H9 (cell line): ENCODE results near the gene MED10. TPM values are rescaled to one million over a fixed set of nuclear protein-coding genes. Genes with fewer than 3 reads are reported as not detected.

Experiments used
- DNase-seq: peaks from one replicate; pipeline ENCODE4 v3.0.0-alpha.2; 2017
- H2AFZ ChIP-seq: one replicate; pipeline ENCODE4 v1.6.1; 2013; ENCODE audit warnings: mild to moderate bottlenecking, low read length, control low read depth, moderate library complexity
- H2AK5ac ChIP-seq: 2 replicates; pipeline ENCODE4 v1.6.1; 2013; ENCODE audit warnings: low read length, control low read depth, mixed read lengths; ENCODE audit not compliant: insufficient read length
- H2BK120ac ChIP-seq: one replicate; pipeline ENCODE4 v1.6.1; 2013; ENCODE audit warnings: low read depth, mild to moderate bottlenecking, low read length, control low read depth, inconsistent platforms; ENCODE audit not compliant: poor library complexity, severe bottlenecking
- H2BK12ac ChIP-seq: 2 replicates; pipeline ENCODE4 v1.6.1; 2013; ENCODE audit warnings: low read length, control low read depth, mixed read lengths, low read depth; ENCODE audit not compliant: insufficient read length
- H2BK15ac ChIP-seq: 2 replicates; pipeline ENCODE4 v1.6.1; 2013; ENCODE audit warnings: low read depth, low read length, control low read depth
- H2BK20ac ChIP-seq: one replicate; pipeline ENCODE4 v1.6.1; 2013; ENCODE audit warnings: low read depth, mild to moderate bottlenecking, low read length, control low read depth, inconsistent platforms; ENCODE audit not compliant: poor library complexity, severe bottlenecking
- H2BK5ac ChIP-seq: 2 replicates; pipeline ENCODE4 v1.6.1; 2013; ENCODE audit warnings: low read length, control low read depth, mixed read lengths; ENCODE audit not compliant: insufficient read length
- H3K14ac ChIP-seq: 2 replicates; pipeline ENCODE4 v1.6.1; 2013; ENCODE audit warnings: low read length, control low read depth; ENCODE audit not compliant: insufficient read depth
- H3K18ac ChIP-seq: 2 replicates; pipeline ENCODE4 v1.6.1; 2013; ENCODE audit warnings: low read depth, mild to moderate bottlenecking, mixed read lengths, low read length, control low read depth; ENCODE audit not compliant: insufficient read length
- H3K23ac ChIP-seq: 2 replicates; pipeline ENCODE4 v1.6.1; 2013; ENCODE audit warnings: low read length, control low read depth, mixed read lengths, low read depth; ENCODE audit not compliant: insufficient read length
- H3K23me2 ChIP-seq: 2 replicates; pipeline ENCODE4 v1.6.1; 2013; ENCODE audit warnings: low read depth, mild to moderate bottlenecking, mixed read lengths, low read length, control low read depth; ENCODE audit not compliant: insufficient read length, poor library complexity, severe bottlenecking
- H3K27ac ChIP-seq: 2 replicates; pipeline ENCODE4 v1.5.1; 2013; ENCODE audit warnings: low read length, control low read depth, mixed read lengths, low read depth; ENCODE audit not compliant: insufficient read length
- H3K27me3 ChIP-seq: 2 replicates; pipeline ENCODE4 v1.6.1; 2013; ENCODE audit warnings: low read length, control low read depth, inconsistent platforms; ENCODE audit not compliant: insufficient read depth
- H3K4ac ChIP-seq: 2 replicates; pipeline ENCODE4 v1.6.1; 2013; ENCODE audit warnings: low read depth, mild to moderate bottlenecking, control low read depth, inconsistent platforms, low read length, moderate library complexity
- H3K4me1 ChIP-seq: 2 replicates; pipeline ENCODE4 v1.6.1; 2013; ENCODE audit warnings: low read length, control low read depth, inconsistent platforms; ENCODE audit not compliant: insufficient read depth
- H3K4me2 ChIP-seq: 2 replicates; pipeline ENCODE4 v1.6.1; 2013; ENCODE audit warnings: low read length, control low read depth, mixed read lengths; ENCODE audit not compliant: insufficient read length, insufficient read depth
- H3K56ac ChIP-seq: 2 replicates; pipeline ENCODE4 v1.6.1; 2013; ENCODE audit warnings: low read depth, mild to moderate bottlenecking, mixed read lengths, low read length, control low read depth; ENCODE audit not compliant: insufficient read length
- H3K79me1 ChIP-seq: 2 replicates; pipeline ENCODE4 v1.6.1; 2013; ENCODE audit warnings: low read depth, mild to moderate bottlenecking, moderate library complexity, low read length, control low read depth, inconsistent platforms; ENCODE audit not compliant: insufficient read depth, poor library complexity, severe bottlenecking
- H3K79me2 ChIP-seq: 2 replicates; pipeline ENCODE4 v1.6.1; 2013; ENCODE audit warnings: low read length, control low read depth, inconsistent platforms; ENCODE audit not compliant: insufficient read depth
- H3K9ac ChIP-seq: 2 replicates; pipeline ENCODE4 v1.6.1; 2013; ENCODE audit warnings: low read length, control low read depth, mixed read lengths; ENCODE audit not compliant: insufficient read length; ENCODE audit errors: extremely low read depth
- H3K9me3 ChIP-seq: one replicate; pipeline ENCODE4 v1.6.1; 2013; ENCODE audit warnings: low read depth, low read length, inconsistent platforms; ENCODE audit not compliant: control insufficient read depth
- H3T11ph ChIP-seq: one replicate; pipeline ENCODE4 v1.6.1; 2013; ENCODE audit warnings: mild to moderate bottlenecking, low read length, control low read depth, inconsistent platforms
- H4K20me1 ChIP-seq: one replicate; pipeline ENCODE4 v1.6.1; 2013; ENCODE audit not compliant: control insufficient read depth, insufficient read length, insufficient read depth
- H4K5ac ChIP-seq: 2 replicates; pipeline ENCODE4 v1.6.1; 2013; ENCODE audit warnings: low read depth, mild to moderate bottlenecking, mixed read lengths, low read length, control low read depth; ENCODE audit not compliant: insufficient read length
- H4K8ac ChIP-seq: replicated peaks from 2 replicates; pipeline ENCODE4 v1.6.1; 2013; ENCODE audit warnings: low read length, control low read depth, mixed read lengths, low read depth; ENCODE audit not compliant: insufficient read length
- H4K91ac ChIP-seq: 2 replicates; pipeline ENCODE4 v1.6.1; 2013; ENCODE audit warnings: low read depth, mild to moderate bottlenecking, moderate library complexity, mixed read lengths, low read length, control low read depth; ENCODE audit not compliant: insufficient read length
- H3K27ac Mint-ChIP-seq, 3 experiments: 2 replicates in 2 of 3; 3 replicates in 1 of 3; pipeline ENCODE4 v1.8.0; 2020 to 2021; ENCODE audit warnings: mixed read lengths in 3 of 3, mild to moderate bottlenecking in 1 of 3, moderate library complexity in 1 of 3
- H3K27me3 Mint-ChIP-seq: 2 replicates; pipeline ENCODE4 v1.8.0; 2021; ENCODE audit warnings: low read depth, mild to moderate bottlenecking, moderate library complexity, mixed read lengths
- H3K36me3 Mint-ChIP-seq, 3 experiments: 2 replicates in 2 of 3; 3 replicates in 1 of 3; pipeline ENCODE4 v1.8.0; 2020 to 2021; ENCODE audit warnings: low read depth in 3 of 3, mixed read lengths in 3 of 3; ENCODE audit not compliant: insufficient read depth in 1 of 3
- H3K4me1 Mint-ChIP-seq, 2 experiments: 2 replicates each; pipeline ENCODE4 v1.8.0; 2020; ENCODE audit warnings: mixed read lengths in 2 of 2
- H3K4me3 Mint-ChIP-seq, 2 experiments: 2 replicates in 1 of 2; 3 replicates in 1 of 2; pipeline ENCODE4 v1.8.0; 2020 to 2021; ENCODE audit warnings: mild to moderate bottlenecking in 2 of 2, mixed read lengths in 2 of 2, moderate library complexity in 1 of 2
- H3K9me3 Mint-ChIP-seq, 2 experiments: 2 replicates in 1 of 2; 3 replicates in 1 of 2; pipeline ENCODE4 v1.8.0; 2020; ENCODE audit warnings: mild to moderate bottlenecking in 2 of 2, mixed read lengths in 2 of 2, moderate library complexity in 1 of 2
- CTCF ChIP-seq: fragments of 200-600 bp; sonication (generic); conservative IDR thresholded peaks from 3 replicates; pipeline ENCODE4 v1.8.0; 2021; ENCODE audit warnings: antibody characterized with exemption, mild to moderate bottlenecking
- WGBS: extraction: QIAGEN DNeasy Blood & Tissue Kit; methylation state at CpG from one replicate; pipeline ENCODE4 v1.1.7; 2013; ENCODE audit warnings: missing lambda C conversion rate, low lambda C conversion rate, mixed read lengths; ENCODE audit not compliant: insufficient read length; ENCODE audit errors: extremely low coverage; 5-methylcytosine and 5-hydroxymethylcytosine counted together
- total RNA-seq: library from RNA; stranded (reverse); gene quantifications from 2 replicates; pipeline ENCODE4 v1.2.1, GENCODE V29; 2021

The MED10 gene
- total RNA-seq, 1 experiment from 2014 or later, result 35.3 TPM

- no peaks in the 10 kb centered on the region for H4K20me1 ChIP-seq
- H3K79me1 ChIP-seq, result no peaks in the 10 kb centered on the region
- no peak overlapping the region for H4K5ac ChIP-seq
- no peak overlapping the region for H3K4me2 ChIP-seq
- H2AK5ac ChIP-seq, result no peak overlapping the region
- no peaks in the 10 kb centered on the region for H3K9me3 ChIP-seq
- H4K91ac ChIP-seq, result no peak overlapping the region
- no peak overlapping the region for H2AFZ ChIP-seq
- H2BK20ac ChIP-seq, result no peak overlapping the region
- no peak overlapping the region for H3K4ac ChIP-seq
- no peaks in the 10 kb centered on the region for H3K4me1 ChIP-seq
- H3K23me2 ChIP-seq, result no peaks in the 10 kb centered on the region
- Mint-ChIP-seq H3K4me3 (no peak overlapping the region), H3K4me1 (peaks cover 6 to 7% of the 10 kb centered on the region in 2 experiments), H3K27ac (no peak overlapping the region), H3K36me3 (no peaks in the 10 kb centered on the region), H3K27me3 (no peaks in the 10 kb centered on the region), H3K9me3 (no peaks in the 10 kb centered on the region)
- H4K8ac ChIP-seq, result no peak overlapping the region
- no peaks in the 10 kb centered on the region for H3K79me2 ChIP-seq
- no peak overlapping the region for H3K18ac ChIP-seq
- H3K27me3 ChIP-seq, result no peaks in the 10 kb centered on the region
- no peak overlapping the region for H3K9ac ChIP-seq
- WGBS, result no CpG with 5 or more reads among the region's 7 CpGs
- no peak for TF ChIP-seq CTCF
- no peak overlapping the region for H3K14ac ChIP-seq
- no peak overlapping the region for H2BK5ac ChIP-seq
- H2BK120ac ChIP-seq, result no peak overlapping the region
- no peak overlapping the region for H2BK15ac ChIP-seq
- H3K27ac ChIP-seq, result no peak overlapping the region
- no peak overlapping the region for H3K23ac ChIP-seq
- H2BK12ac ChIP-seq, result no peak overlapping the region
- H3T11ph ChIP-seq, result no peak overlapping the region
- no peak overlapping the region for H3K56ac ChIP-seq
- DNase-seq, result no peak
These were observed 15.5 kb downstream of the MED10 start for GRCh38 chr5:6362846-6363245.
